Keratinocyte (primary cell): ENCODE results near the gene FGGY. TPM values are rescaled to one million over a fixed set of nuclear protein-coding genes. Genes with fewer than 3 reads are reported as not detected.
A peak's percentile ranks its signal among the peaks of the same experiment; 100 is the strongest.

Experiments
- DNase-seq: peaks from one replicate; pipeline ENCODE4 v3.0.0-alpha.2; 2011; ENCODE audit warnings: low read depth, missing footprints, low spot score
- FAIRE-seq: peaks from 2 replicates; lab custom pipeline; 2011; peaks lifted over from hg19 to GRCh38; lab: Jason Lieb, UNC
- H2AFZ ChIP-seq: 2 replicates; pipeline ENCODE4 v1.6.0; 2012; ENCODE audit warnings: low read length, control low read depth, inconsistent platforms; ENCODE audit not compliant: control insufficient read depth
- H3K27ac ChIP-seq: 2 replicates; pipeline ENCODE4 v1.5.1; 2011; ENCODE audit warnings: low read length; ENCODE audit not compliant: control insufficient read depth, insufficient read depth
- H3K27me3 ChIP-seq: 3 replicates; pipeline ENCODE4 v1.6.0; 2011; ENCODE audit warnings: low read length; ENCODE audit not compliant: control insufficient read depth, insufficient read depth; ENCODE audit errors: extremely low read depth
- H3K36me3 ChIP-seq, 2 experiments: 2 replicates in 1 of 2; 3 replicates in 1 of 2; pipeline ENCODE4 v1.5.1; 2011; ENCODE audit warnings: low read length in 2 of 2, mild to moderate bottlenecking in 1 of 2; ENCODE audit not compliant: control insufficient read depth in 2 of 2, insufficient read depth in 2 of 2; ENCODE audit errors: extremely low read depth in 1 of 2
- H3K4me1 ChIP-seq: 3 replicates; pipeline ENCODE4 v1.5.1; 2011; ENCODE audit warnings: low read length; ENCODE audit not compliant: control insufficient read depth, insufficient read depth; ENCODE audit errors: extremely low read depth
- H3K4me2 ChIP-seq: 3 replicates; pipeline ENCODE4 v1.6.0; 2011; ENCODE audit warnings: low read depth, low read length; ENCODE audit not compliant: control insufficient read depth, insufficient read depth; ENCODE audit errors: extremely low read depth
- H3K4me3 ChIP-seq, 3 experiments: fragments of 200-600 bp in 1 of 3; sonication (generic) in 1 of 3; 2 replicates in 2 of 3; 3 replicates in 1 of 3; pipeline ENCODE4 v1.5.1; 2011 to 2016; ENCODE audit warnings: low read length in 3 of 3, mild to moderate bottlenecking in 3 of 3, control low read depth in 2 of 3, inconsistent platforms in 1 of 3, low read depth in 1 of 3, mixed read lengths in 1 of 3, mixed run types in 1 of 3, moderate library complexity in 1 of 3; ENCODE audit not compliant: control insufficient read depth in 2 of 3, insufficient read depth in 2 of 3; ENCODE audit errors: extremely low read depth in 1 of 3
- H3K79me2 ChIP-seq: 2 replicates; pipeline ENCODE4 v1.6.0; 2012; ENCODE audit warnings: low read length; ENCODE audit not compliant: control insufficient read depth, insufficient read depth
- H3K9ac ChIP-seq: 3 replicates; pipeline ENCODE4 v1.6.0; 2011; ENCODE audit warnings: low read length; ENCODE audit not compliant: control insufficient read depth, insufficient read depth; ENCODE audit errors: extremely low read depth
- H3K9me1 ChIP-seq: 3 replicates; pipeline ENCODE4 v1.6.0; 2011; ENCODE audit warnings: low read length; ENCODE audit not compliant: control insufficient read depth, insufficient read depth; ENCODE audit errors: extremely low read depth
- H3K9me3 ChIP-seq: 2 replicates; pipeline ENCODE4 v1.5.1; 2012; ENCODE audit warnings: low read depth, low read length; ENCODE audit not compliant: control insufficient read depth
- H4K20me1 ChIP-seq: 3 replicates; pipeline ENCODE4 v1.6.0; 2011; ENCODE audit warnings: low read length; ENCODE audit not compliant: control insufficient read depth, insufficient read depth; ENCODE audit errors: extremely low read depth
- EZH2 ChIP-seq: IDR thresholded peaks from one replicate; pipeline ENCODE4 v1.6.1; 2012; ENCODE audit warnings: inconsistent platforms, mild to moderate bottlenecking, low read length, moderate library complexity
- dilution Hi-C: fragments of 300-500 bp; cut with MboI; formaldehyde crosslinking; loops from one replicate; pipeline ENCODE4 v1.7.0; 2020; ENCODE audit warnings: low sequenced_read_pairs; ENCODE audit not compliant: extremely low pct_ligation_motif_present
- polyA plus RNA-seq, 5 experiments: library from polyadenylated mRNA; depleted of rRNA in 3 of 5; stranded (reverse) in 3 of 5; stranded (forward) in 1 of 5; unstranded in 1 of 5; fragments of >200 nt; gene quantifications; 1 replicate in 1 of 5; 2 replicates in 3 of 5; 3 replicates in 1 of 5; pipeline versions ENCODE4 v1.2.1 to v1.2.3, GENCODE V29; 2011 to 2012; ENCODE audit warnings: missing spikeins in 2 of 5, low read depth in 1 of 5, low replicate concordance in 1 of 5
- TF ChIP-seq, protein P1 (sequence below), 3 experiments: IDR thresholded peaks in 1 of 3; conservative IDR thresholded peaks in 1 of 3; optimal IDR thresholded peaks in 1 of 3; 2 replicates in 2 of 3; 3 replicates in 1 of 3; pipeline versions ENCODE3 to v1.5.1; 2011; ENCODE audit warnings: low read length in 3 of 3, mild to moderate bottlenecking in 3 of 3, moderate library complexity in 2 of 3, control low read depth in 1 of 3, inconsistent platforms in 1 of 3; ENCODE audit not compliant: insufficient read depth in 2 of 3; ENCODE audit errors: extremely low read depth in 1 of 3

FGGY gene
- polyA plus RNA-seq, 1 donor (not counting 4 experiments of a cell fraction or from before 2014, with no cell fraction given) = 16.6 TPM

DNA sequence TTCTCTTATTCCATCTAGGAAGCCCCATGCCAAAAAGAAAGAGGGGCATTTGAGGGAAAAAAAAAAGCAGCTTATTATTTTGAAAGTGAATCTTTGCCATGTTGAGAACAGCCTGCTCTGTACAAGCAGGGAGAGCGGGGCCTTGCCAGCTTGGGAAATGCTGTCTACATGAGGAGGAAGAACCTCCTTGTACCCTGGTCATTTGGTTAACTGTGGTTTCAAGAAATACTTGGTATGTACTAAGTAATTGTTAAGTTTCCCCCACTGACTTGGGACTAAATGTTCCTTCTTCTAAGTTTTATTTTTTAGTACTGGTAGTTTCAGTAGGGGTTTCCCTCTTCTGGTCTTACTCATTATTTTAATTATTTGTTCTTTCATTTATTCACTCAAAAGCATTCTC is 373.8 kb downstream of the FGGY start:
- Histone ChIP-seq H3K9me3 (no peaks in the 10 kb centered on the region), H3K9ac (no peak overlapping the region), H4K20me1 (no peaks in the 10 kb centered on the region), H3K27ac (no peak overlapping the region), H3K9me1 (no peaks in the 10 kb centered on the region), H3K36me3 (no peaks in the 10 kb centered on the region), H3K79me2 (no peaks in the 10 kb centered on the region), H3K4me2 (no peak overlapping the region), H3K4me1 (peaks cover 48% of the 10 kb centered on the region), H3K4me3 (no peak overlapping the region), H2AFZ (no peak overlapping the region), H3K27me3 (no peaks in the 10 kb centered on the region)
- dilution Hi-C loops = no loop called here
- FAIRE-seq (peak; percentile 48), DNase-seq (no peak)
- TF ChIP-seq, protein P1, sequence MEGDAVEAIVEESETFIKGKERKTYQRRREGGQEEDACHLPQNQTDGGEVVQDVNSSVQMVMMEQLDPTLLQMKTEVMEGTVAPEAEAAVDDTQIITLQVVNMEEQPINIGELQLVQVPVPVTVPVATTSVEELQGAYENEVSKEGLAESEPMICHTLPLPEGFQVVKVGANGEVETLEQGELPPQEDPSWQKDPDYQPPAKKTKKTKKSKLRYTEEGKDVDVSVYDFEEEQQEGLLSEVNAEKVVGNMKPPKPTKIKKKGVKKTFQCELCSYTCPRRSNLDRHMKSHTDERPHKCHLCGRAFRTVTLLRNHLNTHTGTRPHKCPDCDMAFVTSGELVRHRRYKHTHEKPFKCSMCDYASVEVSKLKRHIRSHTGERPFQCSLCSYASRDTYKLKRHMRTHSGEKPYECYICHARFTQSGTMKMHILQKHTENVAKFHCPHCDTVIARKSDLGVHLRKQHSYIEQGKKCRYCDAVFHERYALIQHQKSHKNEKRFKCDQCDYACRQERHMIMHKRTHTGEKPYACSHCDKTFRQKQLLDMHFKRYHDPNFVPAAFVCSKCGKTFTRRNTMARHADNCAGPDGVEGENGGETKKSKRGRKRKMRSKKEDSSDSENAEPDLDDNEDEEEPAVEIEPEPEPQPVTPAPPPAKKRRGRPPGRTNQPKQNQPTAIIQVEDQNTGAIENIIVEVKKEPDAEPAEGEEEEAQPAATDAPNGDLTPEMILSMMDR (optimal IDR thresholded peaks at IDR 0.05 in 1 of 3, IDR thresholded peaks at IDR 0.05 in 1 of 3, conservative IDR thresholded peaks at IDR 0.05 in 1 of 3; ENCODE audit: extremely low read depth in 1 of 3, insufficient read depth in 2 of 3, low read length in 3 of 3) = no peak

DNA sequence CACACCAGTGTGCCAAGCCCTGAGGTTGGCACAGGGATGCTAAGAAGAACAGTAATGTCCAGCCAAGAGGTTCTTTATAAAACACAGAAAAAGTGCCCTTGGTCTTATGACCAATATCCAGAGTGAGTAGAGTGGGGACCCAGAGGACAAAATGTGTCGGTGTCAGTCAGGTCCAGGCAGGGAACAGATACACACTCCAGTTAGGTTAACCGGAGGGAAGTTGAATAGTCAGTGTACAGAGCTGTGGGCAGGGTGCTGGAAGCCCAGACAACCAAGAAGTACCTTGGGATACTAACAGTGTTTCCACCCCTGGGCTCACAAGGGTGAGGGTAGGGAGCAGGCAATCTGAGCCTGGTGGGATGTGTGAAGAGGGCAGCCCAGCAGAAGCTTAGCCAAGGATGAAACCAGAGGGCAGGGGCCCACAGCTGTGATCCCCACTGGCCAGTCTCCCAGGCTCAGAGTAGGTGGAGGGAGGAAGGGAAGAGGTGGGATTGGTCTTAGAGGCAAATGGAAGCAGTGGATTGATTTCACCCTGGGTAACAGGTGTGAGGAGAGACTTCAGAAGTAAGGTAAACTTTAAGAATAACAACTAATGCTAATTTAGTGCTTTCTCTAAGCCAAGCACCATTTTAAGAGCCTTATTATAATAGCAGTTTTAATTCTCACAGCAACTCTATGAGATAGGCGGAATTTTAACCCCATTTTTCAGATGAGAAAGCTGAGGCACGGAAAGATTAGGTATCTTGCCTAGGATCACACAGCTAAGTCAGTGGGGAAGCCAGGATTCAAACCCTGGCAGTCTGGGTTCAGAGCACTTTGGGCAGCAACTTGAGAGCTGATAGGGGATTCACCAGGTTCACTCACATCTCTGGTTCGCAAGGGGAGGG is 374.4 kb downstream of the FGGY start:
- TF ChIP-seq EZH2 = no peak
- TF ChIP-seq, protein P1 (optimal IDR thresholded peaks at IDR 0.05 in 1 of 3, IDR thresholded peaks at IDR 0.05 in 1 of 3, conservative IDR thresholded peaks at IDR 0.05 in 1 of 3; ENCODE audit: extremely low read depth in 1 of 3, insufficient read depth in 2 of 3, low read length in 3 of 3) = no peak
- H3K4me2 ChIP-seq = no peak overlapping the region
- no peaks in the 10 kb centered on the region for H3K9me3 ChIP-seq
- no peaks in the 10 kb centered on the region for H3K9me1 ChIP-seq
- no peaks in the 10 kb centered on the region for H4K20me1 ChIP-seq
- peaks cover 55% of the 10 kb centered on the region for H3K4me1 ChIP-seq
- no peaks in the 10 kb centered on the region for H3K36me3 ChIP-seq
- FAIRE-seq (no peak), DNase-seq (no peak)
- no peak overlapping the region for H3K27ac ChIP-seq
- no peak overlapping the region for H3K4me3 ChIP-seq
- no peak overlapping the region for H3K9ac ChIP-seq
- H2AFZ ChIP-seq = no peak overlapping the region
- dilution Hi-C loops = no loop called here
- no peaks in the 10 kb centered on the region for H3K79me2 ChIP-seq
- H3K27me3 ChIP-seq = no peaks in the 10 kb centered on the region
